ENCODE measurements around the gene NKAIN4.

Gene NKAIN4

DNA sequence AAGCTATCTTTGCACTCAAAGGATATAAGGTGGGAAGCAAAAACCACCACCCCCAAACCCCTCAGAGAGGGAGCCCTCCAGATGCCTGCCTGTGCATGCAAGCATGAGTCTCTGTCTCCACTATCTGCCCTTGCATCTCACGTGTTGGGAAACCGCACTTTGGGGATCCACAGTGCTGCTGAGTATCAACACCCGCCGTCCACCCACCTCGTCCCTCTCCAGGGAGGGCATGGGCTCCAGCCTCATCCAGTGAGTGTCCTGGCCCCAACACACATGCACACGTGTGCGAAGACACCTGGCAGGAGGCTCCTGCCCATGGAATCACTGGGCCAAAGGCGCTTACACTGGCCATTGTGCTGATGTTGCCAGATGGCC, 34.8 kb downstream of the NKAIN4 start:
- no peak for DNase-seq (ENCODE audit: low read depth in 2 of 2)

DNA sequence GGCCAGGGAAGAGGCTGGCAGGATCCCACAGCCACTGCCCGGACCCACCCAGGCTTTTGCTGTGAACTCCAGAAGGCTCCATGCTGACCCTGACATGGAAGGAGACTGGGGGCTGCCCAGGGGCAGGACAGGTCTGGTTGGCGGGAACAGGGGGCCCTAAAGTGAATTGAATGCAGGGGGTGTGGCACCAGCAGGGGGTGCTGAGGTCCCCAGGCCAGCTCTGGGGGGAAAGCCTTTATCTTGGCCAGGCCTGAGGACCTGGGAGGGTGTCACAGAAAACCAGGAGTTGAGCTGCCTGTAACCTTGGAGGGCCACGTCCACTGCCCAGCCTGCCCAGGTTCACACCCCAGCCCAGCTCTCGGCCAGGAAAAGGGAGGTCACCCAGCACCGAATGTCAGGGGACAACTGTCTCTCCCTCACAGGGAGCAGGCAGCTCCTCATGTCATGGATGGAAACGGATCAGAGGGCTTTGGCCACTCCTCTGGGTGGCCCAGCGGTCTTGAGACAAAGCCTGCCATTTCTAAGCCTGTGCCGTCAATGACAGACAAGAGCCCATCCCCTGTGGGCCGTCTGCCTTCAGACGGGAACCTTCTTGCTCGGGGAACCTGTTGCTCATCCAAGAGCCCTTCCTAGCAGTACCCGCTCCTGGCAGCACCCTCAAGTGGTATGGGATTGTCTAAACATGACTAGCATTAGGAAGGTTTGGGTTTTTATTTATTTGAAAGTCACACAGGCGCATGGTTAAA, 35.4 kb downstream of the NKAIN4 start:
- DNase-seq (ENCODE audit: low read depth in 2 of 2): no peak

DNA sequence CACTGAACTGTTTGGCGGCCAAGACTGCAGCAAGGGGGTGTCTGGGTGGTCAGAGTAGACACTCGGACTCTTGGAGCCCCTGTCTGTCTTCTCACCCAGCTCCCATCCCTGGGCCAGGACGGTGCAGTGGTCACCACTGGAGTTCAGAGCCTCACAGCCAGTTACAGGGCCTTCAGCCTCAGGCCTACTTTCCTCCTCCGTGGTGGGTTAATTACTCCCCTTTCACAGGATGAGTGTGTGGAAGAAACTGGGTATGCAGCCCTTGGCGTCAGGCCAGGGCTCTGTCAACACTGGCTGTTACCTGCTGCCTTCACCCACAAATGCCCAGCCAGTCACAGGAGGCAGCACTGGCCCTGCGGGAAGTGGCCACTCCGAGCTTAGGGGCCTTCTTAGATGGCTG, 36.6 kb downstream of the NKAIN4 start:
- no peak for DNase-seq (ENCODE audit: low read depth in 2 of 2)

DNA sequence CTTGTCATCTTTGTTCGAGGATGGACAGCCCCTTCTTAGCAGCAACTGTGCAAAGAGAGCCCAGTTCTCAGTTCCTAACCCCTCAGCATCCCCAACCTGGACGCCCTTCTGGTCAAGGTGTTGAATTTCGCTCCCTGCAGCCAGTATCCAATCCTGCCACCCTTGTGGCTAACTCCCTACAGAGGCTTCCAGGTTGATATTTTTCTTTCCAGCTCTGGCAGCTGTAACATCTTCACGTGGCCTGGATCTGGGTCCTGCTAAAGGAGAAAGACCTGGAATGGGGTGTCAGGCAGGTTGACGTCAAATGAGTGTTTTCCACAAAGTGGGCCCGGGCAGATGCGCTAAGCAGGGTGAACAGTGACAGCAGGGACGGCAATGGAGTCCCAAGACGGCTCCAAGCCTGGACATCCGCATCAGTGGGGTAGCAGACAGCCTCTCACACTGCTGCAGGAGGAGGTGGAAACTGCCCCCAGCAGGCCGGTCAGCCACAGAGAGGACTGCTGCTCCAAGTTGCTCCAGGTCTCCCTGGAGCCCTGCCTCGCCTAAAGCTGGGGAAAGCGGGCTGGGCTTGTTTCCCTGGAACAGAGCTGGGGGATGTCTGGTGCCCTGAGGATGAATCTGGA, 37.3 kb downstream of the NKAIN4 start:
- no peak for DNase-seq (ENCODE audit: low read depth in 2 of 2)

DNA sequence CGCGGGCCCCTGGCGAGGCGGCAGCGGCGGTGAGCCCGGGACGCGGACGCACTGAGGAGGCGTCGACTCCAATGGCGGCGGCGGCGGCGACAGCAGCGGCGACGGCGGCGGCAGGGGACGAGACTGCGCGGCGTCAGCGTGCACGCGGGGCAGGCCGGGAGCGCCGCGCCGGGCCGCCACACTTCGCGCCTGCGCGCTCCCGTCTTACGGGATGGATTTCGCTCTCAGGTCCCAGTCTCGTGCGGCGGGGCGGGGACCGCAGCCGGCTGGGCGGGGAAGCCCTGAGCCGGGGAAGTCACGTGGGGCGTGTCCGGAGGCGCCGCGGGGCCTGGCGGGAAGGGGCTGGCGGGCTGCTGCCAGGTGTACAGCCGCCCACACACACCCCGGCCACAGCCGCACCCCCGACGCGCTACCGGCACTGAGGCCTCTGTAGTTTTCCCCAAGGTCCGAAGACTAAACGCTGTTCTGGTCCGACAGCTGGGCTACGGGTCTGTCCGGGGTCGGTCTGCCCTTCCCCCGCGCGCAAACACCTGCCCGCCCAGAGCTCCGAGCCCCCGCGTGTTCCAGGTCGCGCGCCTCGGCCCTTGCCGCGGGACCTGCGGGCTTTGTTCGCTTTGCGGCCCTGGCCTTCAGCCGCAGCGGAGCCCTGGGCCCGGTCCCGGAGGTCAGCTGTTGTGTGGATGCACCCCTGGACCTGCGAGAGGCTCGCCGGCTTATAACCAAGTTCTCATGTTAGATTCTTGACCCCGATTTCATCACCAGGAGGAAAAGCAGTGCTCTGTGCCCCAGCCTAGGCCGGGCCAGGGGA, 38.0 kb downstream of the NKAIN4 start, which contains the start of gene YTHDF1:
Gene YTHDF1 (minus strand): TSS at position 91 of the 808 bp plus-strand sequence. CDS start 239 bp downstream, outside the sequence.
- peak; percentile 90 to 95 for DNase-seq (ENCODE audit: low read depth in 2 of 2)

DNA sequence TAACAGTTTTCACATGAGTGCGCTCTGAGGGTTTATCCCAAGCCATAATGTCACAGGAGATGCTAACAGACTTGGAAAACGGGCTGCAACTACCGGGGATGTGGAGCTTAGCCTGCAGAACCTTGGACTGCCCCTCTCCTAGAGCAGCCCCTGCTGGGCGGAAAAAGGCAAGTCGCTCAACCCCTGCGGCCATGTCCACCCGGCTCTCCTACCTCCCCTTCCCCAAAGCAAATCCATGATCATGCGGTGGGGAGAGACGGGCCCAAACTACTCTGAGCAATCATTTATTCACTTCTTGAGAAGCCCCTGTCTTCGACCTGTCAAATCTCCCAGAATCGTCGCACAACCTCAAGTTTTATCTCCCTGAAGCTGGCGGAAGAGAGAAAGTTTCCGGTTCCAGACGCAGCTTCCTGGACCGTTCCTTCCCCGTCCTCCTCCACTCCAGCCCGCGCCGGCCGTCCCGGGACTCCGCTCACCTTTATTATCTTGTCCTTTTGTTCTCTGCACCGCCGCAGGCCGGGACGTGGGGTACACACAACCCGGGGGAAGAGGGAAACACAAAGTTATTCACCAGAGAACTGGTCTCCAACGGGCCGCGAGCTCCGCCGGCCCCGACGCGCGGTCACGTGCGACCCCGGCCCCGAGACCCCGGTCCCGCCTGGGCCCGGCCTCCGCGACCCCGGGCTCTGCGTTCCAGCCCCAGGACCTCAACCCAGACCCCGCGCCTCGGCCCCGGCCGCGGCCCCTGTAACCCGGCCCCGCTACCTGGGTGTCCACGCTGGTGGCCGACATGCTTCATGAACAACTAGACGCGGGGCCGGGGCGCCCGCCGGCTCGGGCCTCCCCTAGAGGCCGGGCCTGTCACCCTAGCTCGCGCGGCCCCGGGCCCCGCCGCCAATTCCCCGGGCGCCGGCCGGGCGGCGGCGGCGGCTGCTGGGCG, 38.9 kb downstream of the NKAIN4 start:
- no peak for DNase-seq (ENCODE audit: low read depth in 2 of 2)

DNA sequence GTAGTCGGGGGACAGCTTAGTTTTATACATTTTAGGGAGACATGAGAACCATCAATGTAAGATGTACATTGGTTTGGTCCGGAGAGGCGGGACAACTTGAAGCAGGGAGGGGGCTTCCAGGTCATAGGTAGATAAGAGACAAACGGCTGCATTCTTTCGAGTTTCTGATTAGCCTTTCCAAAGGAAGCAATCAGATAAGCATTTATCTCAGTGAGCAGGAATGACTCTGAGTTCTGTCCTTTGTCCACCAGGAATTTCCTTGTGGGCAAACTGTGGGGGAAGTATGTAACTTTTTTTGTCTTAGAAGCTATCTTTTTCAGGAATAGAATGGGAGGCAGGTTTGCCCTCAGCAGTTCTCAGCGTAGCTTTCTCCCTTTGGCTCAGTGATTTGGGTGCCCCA, 39.7 kb downstream of the NKAIN4 start:
- DNase-seq (ENCODE audit: low read depth in 2 of 2): no peak

DNA sequence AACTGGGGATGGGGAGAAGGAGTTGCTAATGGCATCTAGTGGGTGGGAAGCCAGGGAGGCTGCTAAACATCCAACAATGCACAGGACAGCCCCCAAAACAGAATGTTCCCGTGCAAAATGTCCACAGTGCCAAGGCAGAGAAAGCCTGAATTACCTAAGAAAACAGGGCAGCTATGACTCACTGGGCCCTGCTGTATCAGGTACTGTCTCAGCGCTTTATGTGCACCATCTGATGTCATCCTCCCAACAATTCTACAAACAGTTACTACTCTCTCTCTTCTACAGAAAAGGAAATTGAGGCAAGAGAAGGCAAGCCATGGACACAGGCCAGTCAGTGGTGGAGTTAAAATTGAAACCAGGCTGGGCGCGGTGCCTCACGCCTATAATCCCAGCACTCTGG, 41.5 kb downstream of the NKAIN4 start:
- DNase-seq (ENCODE audit: low read depth in 2 of 2): no peak

DNA sequence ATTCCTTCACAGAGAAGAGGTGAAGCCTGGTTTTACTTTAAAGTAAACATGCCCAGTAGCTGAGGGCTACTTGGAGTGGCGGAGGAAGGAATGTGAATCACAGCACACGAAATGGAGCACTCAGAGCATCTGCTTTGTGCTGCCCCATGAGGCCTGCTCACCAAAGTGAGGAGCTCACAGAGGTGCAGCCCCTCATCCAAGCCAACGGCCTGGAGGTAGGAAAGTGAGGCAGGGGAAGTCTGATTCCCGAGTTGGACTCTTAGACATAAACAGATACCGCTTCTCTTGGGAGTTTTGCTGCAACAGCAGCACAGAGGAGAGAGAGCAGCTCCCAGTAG, 41.9 kb downstream of the NKAIN4 start:
- DNase-seq (ENCODE audit: low read depth in 2 of 2): no peak

DNA sequence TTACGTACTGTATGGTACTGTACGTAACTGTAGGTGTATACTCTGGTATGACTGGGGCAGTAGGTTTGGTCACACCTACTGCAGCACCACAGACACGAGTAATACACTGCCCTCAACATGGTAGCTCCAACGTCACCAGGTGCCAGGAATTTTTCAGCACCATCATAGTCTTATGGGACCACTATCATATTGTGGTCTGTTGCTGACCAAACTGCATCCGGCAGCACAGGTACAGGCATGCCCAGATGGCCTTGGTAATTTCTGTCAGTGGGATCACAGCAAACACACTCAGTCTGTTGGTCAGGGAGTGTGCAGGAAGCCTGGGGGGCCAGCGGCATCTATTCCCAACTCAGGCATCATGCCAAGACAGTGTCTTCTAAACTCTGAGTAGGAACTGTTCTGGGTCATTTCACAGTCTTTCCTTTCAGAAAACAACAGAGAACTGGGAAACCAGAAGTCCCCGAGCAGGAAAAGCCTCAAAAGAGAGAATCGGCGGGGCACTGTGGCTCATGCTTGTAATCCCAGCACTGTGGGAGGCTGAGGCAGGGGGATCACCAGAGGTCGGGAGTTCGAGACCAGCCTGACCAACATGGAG, 44.2 kb downstream of the NKAIN4 start:
- no peak for DNase-seq (ENCODE audit: low read depth in 2 of 2)

DNA sequence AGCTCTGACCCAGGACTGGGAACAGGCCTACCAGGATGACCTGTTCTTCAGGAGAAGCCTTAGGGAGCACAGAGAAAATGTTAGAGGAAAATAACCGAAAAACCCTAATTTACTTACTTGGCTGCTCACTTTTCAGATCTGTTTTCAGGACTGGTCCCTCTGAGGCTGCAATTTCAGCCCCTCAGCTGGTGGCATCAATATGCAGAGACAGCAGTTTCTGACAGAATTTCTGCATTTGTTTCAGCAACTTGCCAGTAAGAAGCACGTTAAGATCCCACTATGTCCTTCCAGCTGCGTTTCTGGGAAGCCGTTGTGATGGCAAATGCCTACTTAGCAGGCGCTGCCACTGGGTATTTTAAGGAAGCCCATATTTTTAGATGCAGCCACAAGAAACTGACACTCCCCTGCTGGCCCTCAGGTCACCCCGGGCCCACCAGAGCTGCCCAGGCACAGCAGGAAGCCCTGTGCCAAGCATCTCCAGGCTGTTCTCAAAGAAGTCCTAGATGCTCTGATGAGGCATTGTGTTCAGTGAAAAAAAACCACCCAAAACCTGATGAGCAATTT, 45.8 kb downstream of the NKAIN4 start:
- DNase-seq (ENCODE audit: low read depth in 2 of 2): no peak

DNA sequence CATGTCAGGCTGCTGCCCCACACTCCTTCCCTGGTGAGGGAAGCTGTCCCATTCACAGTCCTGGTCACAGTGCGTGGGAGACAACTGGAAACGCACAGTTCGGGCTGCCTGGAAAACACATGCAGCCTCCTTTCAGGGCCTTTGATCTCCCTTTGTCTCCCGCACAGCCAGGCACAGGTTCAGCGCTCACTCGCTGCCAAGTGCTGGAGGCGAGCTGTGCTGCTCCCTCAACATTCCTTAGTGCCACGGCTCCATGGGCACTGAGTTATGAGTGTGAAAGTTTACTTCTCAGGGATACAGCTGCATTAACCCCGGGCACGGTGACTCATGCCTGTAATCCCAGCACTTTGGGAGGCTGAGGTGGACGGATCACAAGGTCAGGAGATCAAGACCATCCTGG, 47.4 kb downstream of the NKAIN4 start:
- DNase-seq (ENCODE audit: low read depth in 2 of 2): no peak

DNA sequence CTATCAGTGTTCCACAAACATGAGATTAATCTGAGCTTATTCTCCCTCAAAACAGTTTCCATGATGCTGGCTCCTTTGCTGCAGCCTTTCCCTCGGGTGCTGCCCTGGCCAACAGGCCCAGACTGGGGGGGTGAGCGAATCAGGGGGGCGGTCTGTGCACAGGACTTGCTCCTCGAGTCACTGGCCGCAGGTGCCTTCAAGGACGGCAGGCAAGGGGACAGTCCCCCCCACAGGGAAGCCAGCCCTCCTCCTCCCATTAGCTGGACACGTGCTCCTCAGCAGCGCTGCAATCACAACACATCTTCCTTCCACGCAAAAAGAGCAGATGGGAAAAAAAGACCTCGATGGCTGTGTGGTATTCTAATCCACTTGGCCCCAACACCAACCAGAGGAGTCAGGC, 48.4 kb downstream of the NKAIN4 start:
- no peak for DNase-seq (ENCODE audit: low read depth in 2 of 2)

DNA sequence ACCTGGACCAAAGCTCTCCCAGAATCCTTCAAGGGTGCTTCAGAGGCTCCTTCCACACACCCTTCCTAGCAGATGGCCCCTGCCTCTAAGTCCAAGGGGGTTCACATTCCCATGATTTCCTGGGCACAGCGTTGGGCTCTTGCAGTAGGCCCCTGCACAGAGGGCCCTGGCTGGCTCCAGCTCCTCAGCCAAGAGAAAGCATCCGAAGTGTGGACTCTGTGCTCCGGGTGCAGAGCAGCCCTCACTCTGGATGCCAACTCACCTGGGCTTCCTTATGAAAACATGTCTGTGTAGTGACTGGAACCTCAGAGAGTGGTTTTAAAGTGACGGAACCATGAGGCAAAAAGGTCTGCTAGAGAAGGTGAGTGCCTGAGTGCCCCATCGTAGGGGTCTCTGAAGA, 49.9 kb downstream of the NKAIN4 start:
- DNase-seq (ENCODE audit: low read depth in 2 of 2): no peak

DNA sequence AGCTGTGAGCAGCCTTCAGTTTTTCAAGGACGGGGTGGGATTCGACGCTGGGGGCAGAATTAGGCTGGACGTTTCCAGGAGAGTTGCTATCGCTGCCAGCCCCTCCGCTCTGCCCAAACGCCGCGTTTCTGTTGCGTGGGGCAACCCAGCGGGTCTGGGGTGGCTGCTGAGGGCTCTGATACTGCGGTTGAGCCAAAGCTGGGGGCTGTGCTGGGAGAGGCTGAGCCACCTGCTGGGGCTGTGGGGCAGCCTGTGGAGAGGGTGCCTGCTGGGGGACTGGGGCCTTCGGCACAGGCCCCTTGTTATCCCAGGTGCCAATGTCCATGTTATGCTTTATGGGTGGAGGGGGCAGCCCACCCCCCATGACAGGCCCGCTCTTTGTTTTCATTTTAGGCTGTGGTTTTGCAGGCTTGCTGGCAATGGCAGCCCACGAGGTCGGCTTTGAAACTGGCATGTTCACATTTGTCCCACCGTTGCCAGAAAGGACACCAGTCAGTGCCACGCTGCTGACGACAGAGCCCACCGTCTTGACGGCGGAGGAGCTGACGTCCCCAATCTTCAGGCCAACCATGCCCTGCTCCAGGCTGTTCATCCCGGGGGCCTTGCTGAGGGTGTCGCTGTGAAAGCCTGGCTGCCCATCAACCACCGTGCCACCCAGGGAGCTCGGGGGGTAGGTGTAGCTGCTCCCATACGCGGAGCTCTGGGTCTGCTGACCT, 51.3 kb downstream of the NKAIN4 start:
- DNase-seq (ENCODE audit: low read depth in 2 of 2): no peak

DNA sequence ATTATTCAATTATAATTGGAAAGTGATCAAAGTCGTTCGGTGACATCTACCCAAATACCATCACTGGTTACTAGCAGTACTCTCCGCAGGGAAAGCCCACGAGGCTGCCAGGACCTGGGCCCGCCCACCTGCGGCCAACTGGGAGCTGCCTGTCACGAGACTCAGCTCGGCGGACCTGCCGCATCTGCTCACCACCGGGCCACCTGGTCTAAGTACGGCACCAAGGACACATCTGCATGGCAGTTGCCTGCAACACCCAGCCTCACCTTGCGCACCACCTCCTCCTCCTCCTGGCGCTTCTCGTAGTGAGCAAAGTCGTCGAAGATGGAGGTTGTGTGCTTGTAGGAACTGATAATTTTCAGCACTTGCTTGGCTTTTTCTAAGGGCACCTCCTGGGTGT, 52.2 kb downstream of the NKAIN4 start:
- no peak for DNase-seq (ENCODE audit: low read depth in 2 of 2)

DNA sequence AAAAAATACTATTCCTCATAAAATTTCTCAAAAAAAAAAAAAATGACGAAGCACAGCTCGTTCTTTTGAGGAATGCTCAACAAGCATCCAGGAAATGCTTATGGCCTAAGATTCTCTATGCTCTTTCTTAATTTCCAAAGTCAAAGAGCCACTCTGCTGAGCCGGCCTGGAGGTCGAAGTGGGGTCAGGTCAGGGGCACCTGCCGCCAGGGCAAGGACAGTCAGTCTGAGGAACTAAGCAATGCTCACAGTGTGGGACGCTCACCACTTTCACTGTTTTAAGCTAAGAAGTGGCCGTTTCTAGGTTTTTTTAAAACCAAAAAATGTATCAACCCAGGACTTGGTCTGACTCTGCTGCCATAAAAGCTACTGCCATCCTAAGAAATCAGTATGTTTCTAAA, 55.7 kb downstream of the NKAIN4 start:
- no peak for DNase-seq (ENCODE audit: low read depth in 2 of 2)

DNA sequence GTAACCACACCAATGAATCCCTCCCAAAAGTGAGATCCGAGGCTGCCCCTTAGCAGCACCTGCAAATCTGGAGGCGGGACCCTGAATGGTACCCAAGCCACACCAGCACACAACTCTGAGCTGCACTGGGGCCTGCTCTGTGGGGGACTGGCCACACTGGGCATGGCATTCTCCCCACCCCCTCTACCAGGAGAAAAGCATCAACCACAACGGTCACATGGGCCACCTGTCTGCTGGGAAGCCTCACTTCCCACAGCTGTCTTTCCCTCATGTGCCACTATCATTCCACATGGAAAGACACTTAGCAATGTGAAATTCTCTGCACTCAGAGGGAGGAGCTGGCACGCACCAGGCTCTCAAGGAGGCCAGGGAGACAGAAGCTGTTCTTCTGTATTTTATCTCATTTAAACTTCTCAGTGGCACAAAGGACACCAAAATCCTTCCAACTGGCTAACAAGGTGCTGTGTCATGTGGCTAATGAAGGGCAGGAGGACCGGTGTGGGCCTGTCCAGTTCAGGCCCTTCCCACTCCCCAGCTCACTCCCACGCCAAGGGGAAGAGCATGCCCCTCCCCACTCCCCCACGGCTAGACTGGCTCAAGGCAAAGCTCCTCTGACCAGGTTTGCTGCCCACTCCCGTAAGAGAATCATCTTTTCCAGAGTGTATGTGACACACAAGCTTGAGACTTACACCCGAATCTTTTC, 57.3 kb downstream of the NKAIN4 start:
- no peak for DNase-seq (ENCODE audit: low read depth in 2 of 2)

DNA sequence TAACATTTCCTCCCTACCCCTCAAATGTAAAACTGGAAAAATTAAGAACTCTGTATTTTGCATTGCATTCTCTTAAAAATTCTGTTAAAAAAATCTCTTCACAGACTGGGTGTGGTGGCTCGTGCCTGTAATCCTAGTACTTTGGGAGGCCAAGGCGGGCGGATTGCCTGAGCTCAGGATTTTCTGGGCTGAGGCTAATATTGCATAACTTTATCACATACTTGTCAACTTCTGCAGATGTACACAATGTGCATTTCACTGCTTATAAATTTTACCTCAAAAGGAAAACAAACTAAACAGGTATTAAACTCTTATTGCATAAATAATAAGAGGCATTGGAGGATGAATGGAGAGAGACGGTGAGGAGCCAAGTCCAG, 59.5 kb downstream of the NKAIN4 start:
- DNase-seq (ENCODE audit: low read depth in 2 of 2): no peak
